T-helper 2 cell (primary cell): ENCODE measurements around the gene SLC2A4RG.

Experiments
- DNase-seq, 5 experiments: peaks; one replicate each; pipeline versions ENCODE4 v3.0.0 to v3.0.0-alpha.2; 2012 to 2022

The SLC2A4RG gene

DNA sequence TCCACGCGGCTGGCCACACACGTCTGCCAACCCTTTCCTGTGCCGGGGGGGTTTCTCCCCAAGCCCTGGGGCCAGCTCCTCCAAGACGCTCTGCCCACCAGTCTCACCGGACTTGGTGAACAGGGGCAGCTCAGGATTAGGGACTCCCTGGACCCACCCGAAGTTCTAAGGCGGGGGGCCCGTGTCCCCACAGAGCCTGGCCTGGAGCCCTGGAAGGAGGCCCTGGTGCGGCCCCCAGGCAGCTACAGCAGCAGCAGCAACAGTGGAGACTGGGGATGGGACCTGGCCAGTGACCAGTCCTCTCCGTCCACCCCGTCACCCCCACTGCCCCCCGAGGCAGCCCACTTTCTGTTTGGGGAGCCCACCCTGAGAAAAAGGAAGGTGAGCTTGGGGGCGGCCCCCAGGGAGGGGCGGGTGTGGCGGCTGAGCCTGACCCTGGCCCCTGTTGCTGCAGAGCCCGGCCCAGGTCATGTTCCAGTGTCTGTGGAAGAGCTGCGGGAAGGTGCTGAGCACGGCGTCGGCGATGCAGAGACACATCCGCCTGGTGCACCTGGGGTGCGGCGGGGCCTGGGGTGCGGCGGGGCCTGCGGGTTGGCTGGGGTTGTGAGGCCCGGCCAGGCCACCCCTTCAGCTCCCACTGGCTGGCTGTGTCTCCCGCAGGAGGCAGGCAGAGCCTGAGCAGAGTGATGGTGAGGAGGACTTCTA lies 2.3 kb downstream of the SLC2A4RG start:
- DNase-seq = no peak

DNA sequence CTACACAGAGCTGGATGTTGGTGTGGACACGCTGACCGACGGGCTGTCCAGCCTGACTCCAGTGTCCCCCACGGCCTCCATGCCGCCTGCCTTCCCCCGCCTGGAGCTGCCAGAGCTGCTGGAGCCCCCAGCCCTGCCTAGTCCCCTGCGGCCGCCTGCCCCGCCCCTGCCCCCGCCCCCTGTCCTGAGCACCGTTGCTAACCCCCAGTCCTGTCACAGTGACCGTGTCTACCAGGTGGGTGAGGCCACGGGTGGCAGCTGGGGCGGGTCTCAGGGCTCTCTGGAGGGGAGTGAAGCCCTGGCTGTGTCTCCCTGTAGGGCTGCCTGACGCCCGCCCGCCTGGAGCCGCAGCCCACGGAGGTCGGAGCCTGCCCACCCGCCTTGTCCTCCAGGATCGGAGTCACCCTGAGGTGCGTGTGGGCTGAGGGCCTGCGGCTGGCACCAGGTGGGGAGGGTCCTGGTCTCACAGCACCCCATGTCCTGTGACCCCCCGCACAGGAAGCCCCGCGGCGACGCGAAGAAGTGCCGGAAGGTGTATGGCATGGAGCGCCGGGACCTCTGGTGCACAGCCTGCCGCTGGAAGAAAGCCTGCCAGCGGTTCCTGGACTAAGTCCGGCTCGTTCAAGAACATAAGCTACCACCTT lies 2.9 kb downstream of the SLC2A4RG start:
- DNase-seq = no peak

- no peak for DNase-seq
Measured at GRCh38 chr20:63743210-63743970, 3.8 kb downstream of the SLC2A4RG start.

DNA sequence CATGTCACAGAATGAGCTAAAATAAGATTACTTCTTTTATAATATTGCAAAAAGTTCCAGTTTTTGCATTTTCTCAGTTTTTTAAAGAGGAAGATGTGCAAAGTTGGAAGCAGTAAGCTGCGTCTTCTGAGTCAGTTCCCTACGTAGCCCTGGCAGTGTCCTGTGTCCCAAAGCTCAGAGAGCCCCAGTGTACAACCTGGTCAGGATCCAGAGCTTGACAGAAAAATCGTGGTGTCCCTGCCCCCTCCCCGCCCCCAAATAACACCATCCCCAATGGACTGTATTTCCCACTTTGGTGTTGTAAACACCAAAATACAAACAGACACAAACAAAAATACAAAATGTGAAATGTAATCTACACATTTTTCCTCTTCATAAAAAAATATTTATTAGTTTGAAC lies 4.6 kb downstream of the SLC2A4RG start:
- no peak for DNase-seq

DNA sequence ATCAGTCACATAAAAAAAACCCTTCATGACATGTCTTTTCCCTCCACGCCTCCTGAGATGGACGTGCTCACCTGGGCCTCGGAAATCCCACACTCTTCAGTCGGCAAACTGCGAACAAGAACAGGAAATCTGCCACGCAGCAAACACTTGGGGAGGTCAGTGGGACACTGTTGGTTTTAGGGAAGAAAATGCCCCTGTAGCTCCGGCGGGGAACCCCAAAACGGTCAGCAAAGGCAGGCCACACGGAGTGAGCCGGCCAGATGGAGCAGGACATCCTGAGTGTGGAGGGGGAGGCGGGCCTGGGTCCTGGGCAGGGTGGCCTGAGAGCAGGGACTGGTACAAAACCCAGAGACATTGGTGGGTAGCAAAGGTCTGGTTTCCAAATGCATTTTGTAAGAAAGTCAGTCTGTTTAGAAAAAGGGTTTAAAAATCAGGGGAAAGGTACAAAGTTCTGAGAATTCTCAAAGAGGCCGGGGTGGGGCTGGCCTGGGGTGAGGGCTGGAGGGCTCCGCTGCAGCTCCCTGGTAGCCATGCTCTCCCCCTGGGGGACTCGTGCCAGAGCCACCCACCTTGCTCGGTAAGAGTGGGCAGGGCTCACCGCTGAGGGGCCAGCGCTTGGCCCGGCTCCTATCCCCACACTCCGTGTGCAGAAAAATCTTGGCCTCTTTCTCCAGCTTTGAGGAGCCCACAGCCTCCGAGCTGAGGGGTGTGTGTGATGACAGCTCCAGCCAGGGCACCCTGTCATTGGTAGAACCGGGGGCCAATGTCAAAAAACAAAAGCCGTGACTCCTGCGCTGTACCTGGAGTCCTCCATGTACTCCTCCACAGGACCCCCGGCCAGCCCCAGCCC lies 5.2 kb downstream of the SLC2A4RG start:
- DNase-seq = no peak

DNA sequence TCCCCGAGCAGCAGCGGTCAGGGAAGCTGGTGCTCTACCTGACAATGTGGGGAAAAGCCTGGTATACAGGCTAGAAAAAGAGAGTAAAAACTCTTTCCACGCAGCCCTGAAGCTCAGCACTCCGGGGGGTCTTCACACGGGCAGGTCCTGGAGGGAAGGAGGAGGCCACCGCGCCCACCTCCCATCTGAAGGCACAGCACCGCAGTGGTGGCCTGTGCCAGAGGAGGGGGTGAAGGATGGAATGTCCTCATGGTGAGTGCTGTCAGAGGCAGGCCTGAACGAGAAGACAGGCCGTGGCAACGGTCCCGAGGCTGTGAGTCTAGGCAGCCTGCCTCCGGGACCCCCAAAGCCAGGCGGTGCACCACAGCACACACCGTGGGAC lies 5.8 kb downstream of the SLC2A4RG start:
- DNase-seq = no peak

DNA sequence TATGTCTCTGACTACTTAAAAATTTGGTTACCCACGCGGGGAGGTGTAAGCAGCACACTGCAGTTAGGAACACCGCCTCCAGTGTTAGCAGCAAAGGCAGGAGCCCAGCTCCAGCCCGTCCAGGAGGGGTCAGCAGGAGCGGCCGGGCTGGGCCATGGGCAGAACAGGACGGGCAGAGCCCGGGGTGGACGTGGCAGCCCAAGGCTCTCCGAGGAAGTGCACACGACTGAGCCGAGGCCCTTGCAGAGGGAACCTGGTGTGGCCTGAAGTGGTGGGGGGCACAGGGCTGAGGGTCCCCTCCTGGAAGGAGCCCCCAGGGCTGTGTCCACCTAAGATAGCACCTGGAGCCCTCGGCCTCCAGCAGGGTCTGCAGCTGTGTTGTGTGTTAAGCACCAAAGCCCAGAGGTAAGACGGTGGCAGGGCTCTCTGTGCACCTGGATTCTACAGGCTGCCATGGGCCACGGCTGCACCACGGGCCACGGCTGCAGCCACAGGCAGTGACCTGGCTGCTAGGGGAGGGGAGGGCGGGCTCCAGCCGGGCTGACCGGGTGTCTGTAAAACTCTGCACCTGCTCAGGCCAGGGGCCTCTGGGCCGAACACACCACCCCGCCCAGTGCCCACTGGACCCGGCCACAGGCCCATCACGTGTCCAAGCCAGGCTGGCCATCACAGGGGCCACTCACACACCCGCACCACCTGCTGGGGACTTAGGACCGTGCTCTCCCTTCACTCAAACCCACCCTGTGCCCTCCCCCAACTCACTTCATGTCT lies 6.6 kb downstream of the SLC2A4RG start:
- DNase-seq = no peak

- no peak for DNase-seq
Measured at GRCh38 chr20:63746751-63747315, 7.3 kb downstream of the SLC2A4RG start.

GRCh38 chr20:63747622-63748069 lies 8.1 kb downstream of the SLC2A4RG start:
- DNase-seq = no peak

DNA sequence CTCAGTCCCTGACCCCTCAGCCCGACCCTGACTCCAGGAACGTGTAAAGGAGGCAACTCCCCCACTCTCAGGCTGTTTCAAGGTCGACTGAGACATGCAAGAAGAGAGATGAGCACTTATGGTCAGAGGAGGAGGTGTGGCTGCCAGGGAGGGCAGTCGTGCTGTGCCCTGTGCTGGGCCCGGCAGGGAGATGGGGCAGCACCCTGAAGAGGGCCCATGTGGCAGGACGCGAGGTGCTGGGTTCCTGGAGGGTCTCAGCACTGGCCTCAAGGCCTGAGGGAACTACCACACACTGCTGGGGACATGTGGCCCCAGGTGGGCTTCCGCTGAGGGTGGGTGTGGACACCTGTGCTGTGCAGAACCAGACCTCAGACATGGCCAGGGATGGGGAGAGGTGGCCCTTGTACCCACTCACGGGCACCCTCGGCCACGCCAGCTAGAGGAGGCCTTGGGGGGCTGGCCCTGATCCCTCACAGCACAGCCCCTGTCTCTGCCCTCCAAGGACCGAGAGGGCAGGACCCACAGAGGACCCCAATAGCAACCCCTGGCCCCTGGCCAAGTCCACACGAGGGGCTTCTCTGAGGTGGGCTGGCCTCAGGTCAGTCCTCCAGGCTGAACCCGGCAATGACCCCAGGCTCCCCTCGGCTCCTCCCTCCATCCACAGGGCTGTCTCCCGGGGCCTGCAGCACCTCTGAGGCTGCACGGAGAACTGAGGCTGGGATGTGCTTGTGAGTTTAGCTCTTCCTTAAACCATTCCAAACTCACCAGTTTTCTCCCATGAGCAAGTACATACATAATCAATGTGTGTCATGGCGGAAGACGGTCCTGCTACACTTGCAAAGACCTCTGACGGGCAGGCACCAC lies 8.7 kb downstream of the SLC2A4RG start:
- no peak for DNase-seq

GRCh38 chr20:63748934-63749270 lies 9.3 kb downstream of the SLC2A4RG start:
- DNase-seq = no peak

DNA sequence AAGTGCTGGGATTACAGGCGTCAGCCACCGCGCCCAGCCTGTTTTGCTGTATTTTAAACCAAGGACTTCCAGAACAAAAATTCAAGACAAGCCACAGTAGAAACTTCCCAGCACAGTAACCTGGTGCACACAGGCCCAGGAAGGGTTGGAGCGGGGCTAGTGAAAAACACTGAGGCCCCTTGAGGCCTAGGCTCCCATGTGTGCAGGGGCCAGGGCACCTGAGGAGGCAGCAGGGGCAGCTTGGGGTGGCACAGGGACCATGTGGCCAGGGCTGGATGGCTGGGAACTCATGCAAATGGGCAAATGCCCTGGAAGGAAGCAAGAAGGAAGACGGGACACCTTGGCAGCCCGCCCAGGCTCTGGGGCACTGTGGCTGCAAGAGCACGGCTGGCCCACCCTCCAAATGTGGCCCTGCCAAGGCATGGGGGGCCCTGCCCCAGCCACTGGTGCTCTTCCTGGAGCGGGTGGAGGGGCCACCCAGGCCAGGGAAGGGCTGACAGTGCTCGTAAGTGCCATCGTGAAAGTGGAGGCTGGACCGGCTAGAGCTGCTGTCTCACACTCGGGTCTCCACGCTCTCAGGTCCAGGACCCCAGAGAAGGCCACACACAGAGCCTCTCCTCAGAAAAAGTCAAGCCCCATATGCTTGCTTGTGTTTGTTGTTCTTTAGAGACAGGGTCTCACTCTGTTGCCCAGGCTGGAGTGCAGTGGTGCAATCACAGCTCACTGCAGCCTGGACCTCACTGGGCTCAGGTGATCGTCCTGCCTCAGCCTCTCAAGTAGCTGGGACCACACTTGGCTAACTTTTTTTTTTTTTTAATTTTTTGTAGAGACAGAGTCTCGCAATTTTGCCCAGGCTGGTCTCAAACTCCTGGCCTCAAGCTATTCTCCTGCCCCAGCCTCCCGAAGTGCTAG lies 10.3 kb downstream of the SLC2A4RG start:
- no peak for DNase-seq

- DNase-seq = peak in 3 of 5 experiments; percentile 47 to 91 (median 51)
Measured at GRCh38 chr20:63750807-63751470, 11.4 kb downstream of the SLC2A4RG start.

GRCh38 chr20:63751471-63752271 lies 12.1 kb downstream of the SLC2A4RG start:
- DNase-seq = no peak

- no peak for DNase-seq
Measured at GRCh38 chr20:63752411-63753101, 13.0 kb downstream of the SLC2A4RG start.

GRCh38 chr20:63753381-63753780 lies 13.8 kb downstream of the SLC2A4RG start:
- no peak for DNase-seq

- no peak for DNase-seq
Measured at GRCh38 chr20:63754008-63754407, 14.4 kb downstream of the SLC2A4RG start.
